ENCODE data around the gene MRPL45.
"Not testable (repeated sequence)": the region's sequence is repeated elsewhere in the genome, so short reads cannot be mapped to it uniquely, and the experiment has no call there.

MRPL45 gene

GRCh38 chr17:38296834-38297517, at the start of gene MRPL45:
Gene MRPL45, plus strand, starts transcription at chr17:38297168. Its CDS starts 16 bp downstream, at chr17:38297184.
- in situ Hi-C loops (cut with MboI; ENCODE audit: low sequenced_read_pairs); H3K36me3 ChIP-seq (replicated peaks); H3K4me1 ChIP-seq; H3K27me3 ChIP-seq (ENCODE audit: low read depth); H3K9me3 ChIP-seq: not testable (repeated sequence)
- DNase-seq (ENCODE audit: low spot score in 2 of 2), result peak; percentile 93 to 98
- peak within 1 kb of the TSS; percentile 38 for H3K4me3 ChIP-seq

- in situ Hi-C loops (cut with MboI; ENCODE audit: low sequenced_read_pairs), result not testable (repeated sequence)
These were observed 43.8 kb upstream of the MRPL45 start for GRCh38 chr17:38253191-38253590.

GRCh38 chr17:38254357-38254756, 42.6 kb upstream of the MRPL45 start:
- H3K36me3 ChIP-seq (replicated peaks); H3K9me3 ChIP-seq; H3K4me1 ChIP-seq; H3K27me3 ChIP-seq (ENCODE audit: low read depth); H3K4me3 ChIP-seq; DNase-seq (ENCODE audit: low spot score in 2 of 2); in situ Hi-C loops (cut with MboI; ENCODE audit: low sequenced_read_pairs): not testable (repeated sequence)

More at GRCh38 chr17:38253191-38253590, 43.8 kb upstream of the MRPL45 start:
- H3K4me3 ChIP-seq; DNase-seq (ENCODE audit: low spot score in 2 of 2); H3K27me3 ChIP-seq (ENCODE audit: low read depth); H3K4me1 ChIP-seq; H3K9me3 ChIP-seq; H3K36me3 ChIP-seq (replicated peaks): not testable (repeated sequence)

GRCh38 chr17:38257013-38257621, 39.9 kb upstream of the MRPL45 start:
- H3K36me3 ChIP-seq (replicated peaks); H3K4me1 ChIP-seq; in situ Hi-C loops (cut with MboI; ENCODE audit: low sequenced_read_pairs); H3K4me3 ChIP-seq; H3K9me3 ChIP-seq; H3K27me3 ChIP-seq (ENCODE audit: low read depth): not testable (repeated sequence)
- peak; percentile 84 to 96 for DNase-seq (ENCODE audit: low spot score in 2 of 2)

GRCh38 chr17:38265974-38266506, 30.9 kb upstream of the MRPL45 start:
- H3K9me3 ChIP-seq; H3K4me3 ChIP-seq; H3K4me1 ChIP-seq; DNase-seq (ENCODE audit: low spot score in 2 of 2); H3K36me3 ChIP-seq (replicated peaks); H3K27me3 ChIP-seq (ENCODE audit: low read depth); in situ Hi-C loops (cut with MboI; ENCODE audit: low sequenced_read_pairs): not testable (repeated sequence)

GRCh38 chr17:38266571-38266970, 30.4 kb upstream of the MRPL45 start:
- H3K27me3 ChIP-seq (ENCODE audit: low read depth); in situ Hi-C loops (cut with MboI; ENCODE audit: low sequenced_read_pairs); DNase-seq (ENCODE audit: low spot score in 2 of 2); H3K36me3 ChIP-seq (replicated peaks); H3K4me3 ChIP-seq; H3K9me3 ChIP-seq; H3K4me1 ChIP-seq: not testable (repeated sequence)

GRCh38 chr17:38268138-38268537, 28.8 kb upstream of the MRPL45 start:
- H3K4me3 ChIP-seq; H3K4me1 ChIP-seq; H3K27me3 ChIP-seq (ENCODE audit: low read depth); H3K9me3 ChIP-seq; DNase-seq (ENCODE audit: low spot score in 2 of 2); in situ Hi-C loops (cut with MboI; ENCODE audit: low sequenced_read_pairs); H3K36me3 ChIP-seq (replicated peaks): not testable (repeated sequence)

GRCh38 chr17:38269045-38269444, 27.9 kb upstream of the MRPL45 start:
- H3K27me3 ChIP-seq (ENCODE audit: low read depth); DNase-seq (ENCODE audit: low spot score in 2 of 2); H3K4me3 ChIP-seq; H3K36me3 ChIP-seq (replicated peaks); in situ Hi-C loops (cut with MboI; ENCODE audit: low sequenced_read_pairs); H3K9me3 ChIP-seq; H3K4me1 ChIP-seq: not testable (repeated sequence)

GRCh38 chr17:38269552-38269951, 27.4 kb upstream of the MRPL45 start:
- in situ Hi-C loops (cut with MboI; ENCODE audit: low sequenced_read_pairs), result not testable (repeated sequence)

GRCh38 chr17:38285994-38286393, 11.0 kb upstream of the MRPL45 start:
- H3K36me3 ChIP-seq (replicated peaks); H3K9me3 ChIP-seq; DNase-seq (ENCODE audit: low spot score in 2 of 2); H3K27me3 ChIP-seq (ENCODE audit: low read depth); H3K4me3 ChIP-seq; in situ Hi-C loops (cut with MboI; ENCODE audit: low sequenced_read_pairs); H3K4me1 ChIP-seq: not testable (repeated sequence)

More at GRCh38 chr17:38269552-38269951, 27.4 kb upstream of the MRPL45 start:
- not testable (repeated sequence) for H3K4me1 ChIP-seq; DNase-seq (ENCODE audit: low spot score in 2 of 2); H3K9me3 ChIP-seq; H3K4me3 ChIP-seq; H3K27me3 ChIP-seq (ENCODE audit: low read depth); H3K36me3 ChIP-seq (replicated peaks)

- H3K9me3 ChIP-seq; H3K4me1 ChIP-seq; H3K36me3 ChIP-seq (replicated peaks); H3K4me3 ChIP-seq; H3K27me3 ChIP-seq (ENCODE audit: low read depth); in situ Hi-C loops (cut with MboI; ENCODE audit: low sequenced_read_pairs); DNase-seq (ENCODE audit: low spot score in 2 of 2): not testable (repeated sequence)
These were observed 10.4 kb upstream of the MRPL45 start for GRCh38 chr17:38286501-38287091.

- H3K9me3 ChIP-seq; H3K4me3 ChIP-seq; H3K36me3 ChIP-seq (replicated peaks); in situ Hi-C loops (cut with MboI; ENCODE audit: low sequenced_read_pairs); H3K27me3 ChIP-seq (ENCODE audit: low read depth); H3K4me1 ChIP-seq: not testable (repeated sequence)
- peak; percentile 4 to 17 for DNase-seq (ENCODE audit: low spot score in 2 of 2)
These were observed 8.6 kb upstream of the MRPL45 start for GRCh38 chr17:38288217-38288827.

GRCh38 chr17:38289760-38290159, 7.2 kb upstream of the MRPL45 start:
- H3K4me1 ChIP-seq; H3K9me3 ChIP-seq; H3K4me3 ChIP-seq; H3K36me3 ChIP-seq (replicated peaks); in situ Hi-C loops (cut with MboI; ENCODE audit: low sequenced_read_pairs); H3K27me3 ChIP-seq (ENCODE audit: low read depth); DNase-seq (ENCODE audit: low spot score in 2 of 2): not testable (repeated sequence)
